ENCODE results near the gene ZFC3H1.

The ZFC3H1 gene

DNA sequence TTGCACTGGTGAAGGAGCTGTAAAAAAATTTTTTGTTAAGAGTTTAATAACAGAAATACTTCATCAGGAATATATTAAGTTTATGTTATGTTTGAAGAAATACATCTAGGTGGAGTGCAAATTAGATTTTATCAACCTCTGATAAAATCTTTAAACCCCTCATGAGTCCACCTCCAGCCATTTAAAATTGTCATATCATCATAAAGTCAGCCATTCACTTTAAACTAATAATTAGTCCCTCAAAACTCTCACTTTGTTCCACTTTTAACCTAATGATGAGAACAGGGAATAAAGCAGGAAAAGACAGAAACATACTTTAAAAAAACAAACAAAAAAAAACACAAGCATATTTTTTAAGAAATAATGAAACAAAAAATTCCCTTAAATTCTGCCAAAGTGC, 25.1 kb downstream of the ZFC3H1 start:
- DNase-seq (ENCODE audit: low read depth in 2 of 2): no peak

GRCh38 chr12:71636704-71637115, 26.9 kb downstream of the ZFC3H1 start:
- DNase-seq (ENCODE audit: low read depth in 2 of 2): peak; percentile 9 to 19

GRCh38 chr12:71627438-71628002, 36.1 kb downstream of the ZFC3H1 start:
- no peak for DNase-seq (ENCODE audit: low read depth in 2 of 2)

GRCh38 chr12:71626768-71627167, 36.9 kb downstream of the ZFC3H1 start:
- peak; percentile 3 to 6 for DNase-seq (ENCODE audit: low read depth in 2 of 2)

DNA sequence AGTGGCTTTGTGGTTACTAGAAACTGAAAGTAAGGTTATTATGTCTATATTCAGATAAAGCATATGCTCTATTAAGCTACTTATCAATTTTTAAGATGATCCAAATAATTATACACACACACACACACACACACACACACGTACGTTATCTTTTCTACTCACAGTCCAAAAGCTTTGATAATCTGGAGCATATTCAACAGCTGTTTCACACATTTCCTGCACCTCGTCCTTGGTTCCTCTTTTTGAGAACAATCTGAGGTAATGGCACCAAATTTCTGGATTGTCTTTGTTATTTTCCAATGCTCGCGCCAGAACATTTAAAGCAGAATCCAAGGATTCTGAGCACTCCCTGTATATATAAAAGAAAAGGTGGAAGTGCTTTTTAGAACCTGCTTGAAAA, 37.5 kb downstream of the ZFC3H1 start:
- DNase-seq (ENCODE audit: low read depth in 2 of 2): no peak

DNA sequence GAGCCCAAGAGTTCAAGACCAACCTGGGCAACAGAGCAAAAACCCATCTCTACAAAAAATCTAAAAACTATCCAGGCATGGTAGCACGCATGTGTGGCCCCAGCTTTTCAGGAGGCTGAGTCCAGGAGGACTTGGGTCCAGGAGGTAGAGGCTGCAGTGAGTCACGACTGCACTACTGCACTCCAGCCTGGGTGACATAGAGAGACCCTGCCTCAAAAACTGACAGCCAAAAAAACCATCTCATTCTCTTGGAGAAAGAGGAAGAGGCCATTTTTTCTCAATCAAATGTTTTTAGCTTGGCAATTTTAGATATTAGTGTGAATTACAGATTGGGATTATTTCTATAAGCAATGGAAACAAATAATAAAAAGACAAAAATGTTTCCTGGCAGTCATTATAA, 38.2 kb downstream of the ZFC3H1 start:
- DNase-seq (ENCODE audit: low read depth in 2 of 2): no peak

DNA sequence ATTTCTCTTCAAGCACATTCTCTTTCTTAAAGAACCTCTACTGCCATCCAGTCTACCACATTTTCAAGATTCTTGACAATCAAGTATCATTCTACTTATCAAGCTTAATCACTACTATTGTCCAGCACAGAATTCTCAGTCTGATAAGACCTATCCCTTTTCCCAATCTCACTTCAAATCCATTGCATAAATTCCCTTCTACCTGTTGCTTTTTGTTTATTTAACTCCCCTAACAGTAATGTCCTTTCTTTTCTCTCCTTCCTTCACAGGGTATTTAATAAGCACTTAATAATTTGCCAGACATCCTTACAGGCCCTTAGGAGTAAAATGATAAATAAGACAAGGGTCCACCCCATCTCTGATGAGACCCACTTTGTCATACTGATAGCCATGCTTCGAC, 41.7 kb downstream of the ZFC3H1 start:
- no peak for DNase-seq (ENCODE audit: low read depth in 2 of 2)

DNA sequence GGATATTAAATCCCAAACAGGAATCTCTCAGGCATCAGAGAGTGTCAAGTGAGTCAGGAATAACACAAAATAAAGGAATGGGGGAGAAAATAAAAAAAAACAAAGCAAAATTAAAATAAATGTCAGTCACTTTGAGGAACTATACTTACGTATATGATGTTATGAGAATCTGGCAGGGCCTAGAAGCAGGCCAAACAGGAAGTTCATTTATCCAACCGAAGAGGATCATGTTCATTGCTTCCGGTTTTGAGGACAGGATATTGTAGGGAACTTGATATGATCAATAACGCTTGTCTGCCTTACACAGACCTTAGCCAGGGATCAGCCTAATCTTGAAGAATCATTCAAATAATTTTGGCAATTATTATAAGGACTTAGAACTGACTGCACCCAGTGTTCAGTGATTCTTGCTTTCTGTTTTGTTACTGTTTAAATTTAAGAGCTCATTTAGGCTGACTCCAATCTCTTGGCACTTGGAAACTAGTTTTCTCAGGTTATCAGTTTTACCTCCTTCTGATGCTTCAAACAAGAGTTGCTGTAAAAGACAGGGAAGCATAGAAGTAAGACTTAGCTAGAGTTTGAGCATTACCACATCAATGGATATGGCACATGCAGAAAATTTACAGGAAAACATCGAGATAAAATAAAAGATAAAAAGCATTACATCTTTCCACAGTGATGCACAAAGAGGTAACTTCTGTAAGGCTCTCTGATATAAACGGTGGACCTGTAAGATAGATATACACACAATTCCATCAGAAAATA, 53.4 kb downstream of the ZFC3H1 start:
- no peak for DNase-seq (ENCODE audit: low read depth in 2 of 2)

DNA sequence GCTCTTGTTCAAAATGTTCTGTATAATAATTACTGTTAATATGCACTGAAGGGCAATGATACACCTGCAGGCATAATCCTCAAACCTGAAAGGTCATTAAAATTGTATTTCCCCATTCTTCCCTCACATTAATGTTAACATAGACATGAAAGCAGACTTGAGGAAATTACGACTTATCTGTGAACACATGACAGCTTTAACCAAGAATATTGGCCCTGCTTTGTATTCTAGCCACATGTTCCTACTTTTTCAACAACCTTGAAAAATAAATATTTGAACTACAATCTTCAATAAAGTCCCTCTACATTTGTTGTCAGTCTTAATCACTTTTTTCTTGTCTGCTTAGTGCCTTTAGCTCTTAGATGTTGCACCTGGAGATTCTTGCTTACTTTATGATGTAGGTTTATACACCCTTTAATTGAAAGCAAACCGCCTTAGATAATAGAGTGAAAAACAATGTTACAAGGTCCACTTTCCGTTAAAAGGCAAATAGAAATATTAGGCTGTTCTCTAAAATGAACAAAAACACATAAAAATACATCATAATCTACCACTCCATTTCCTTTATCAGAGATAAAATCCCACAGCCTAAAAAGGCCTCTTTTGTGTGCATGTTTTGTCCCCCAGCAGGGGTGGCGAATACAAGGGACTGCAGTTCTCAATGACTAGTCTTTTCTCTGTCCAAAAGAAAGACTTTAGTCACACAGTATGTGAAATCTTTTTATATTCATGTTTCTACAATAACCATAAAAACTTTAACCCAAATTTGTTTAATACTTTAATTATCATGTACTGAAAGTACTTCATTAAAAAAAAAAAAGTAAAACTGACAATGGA, 55.9 kb downstream of the ZFC3H1 start:
- no peak for DNase-seq (ENCODE audit: low read depth in 2 of 2)

DNA sequence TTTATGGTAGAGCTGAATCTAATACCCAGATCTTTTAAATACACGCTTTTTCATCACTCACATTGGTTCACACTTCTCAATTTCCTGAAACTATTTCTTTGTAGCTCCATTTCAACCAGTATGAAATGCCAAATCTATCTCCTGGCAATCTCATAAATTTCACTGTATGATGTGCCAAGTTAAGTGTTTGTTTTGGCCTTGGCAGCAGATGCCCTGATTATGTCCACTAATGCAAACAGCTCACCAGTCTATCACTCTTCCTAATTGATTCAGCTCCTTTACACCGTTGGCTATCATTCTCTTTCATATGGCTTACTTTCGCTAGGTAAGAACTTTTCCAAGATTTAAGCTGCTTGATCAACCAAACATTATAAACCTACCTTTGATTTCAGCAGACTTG, 58.6 kb downstream of the ZFC3H1 start:
- DNase-seq (ENCODE audit: low read depth in 2 of 2): no peak

DNA sequence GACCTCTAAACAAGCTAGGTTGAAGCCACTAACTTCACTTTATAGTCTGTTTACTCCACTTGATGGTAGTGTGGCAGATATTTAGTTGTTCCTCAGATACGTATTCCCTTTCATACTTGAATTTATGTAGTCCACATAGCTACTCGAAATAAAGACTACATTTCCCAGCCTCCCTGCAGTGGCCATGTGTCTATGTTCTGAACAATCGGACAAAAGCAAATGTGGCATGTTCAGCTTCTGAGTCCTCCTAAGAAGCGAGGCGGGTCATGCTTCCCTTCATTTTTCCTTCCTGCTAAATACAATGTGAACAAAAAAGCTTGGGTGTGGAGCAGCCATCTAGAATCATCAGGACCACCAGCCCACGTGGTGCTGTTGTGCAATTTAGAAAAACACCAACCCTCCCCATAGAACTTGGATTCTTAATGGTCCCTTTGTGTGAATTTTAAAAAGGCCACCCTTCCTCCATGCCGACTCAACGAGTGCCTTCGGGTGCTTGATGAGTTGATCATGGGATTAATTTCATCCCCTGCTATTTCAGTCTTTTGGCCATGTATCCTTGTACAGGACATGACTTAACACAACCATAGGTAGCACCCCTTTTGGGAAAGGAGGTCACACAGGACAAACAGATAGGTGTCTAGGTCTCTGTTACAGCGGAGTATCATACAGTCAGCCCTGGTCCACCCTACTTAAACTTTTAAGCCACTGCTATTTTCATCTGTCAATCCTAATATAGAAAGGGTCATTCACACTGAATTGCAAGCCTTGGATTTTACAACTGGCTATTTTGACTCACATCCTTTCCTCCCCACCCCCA, 60.7 kb downstream of the ZFC3H1 start:
- no peak for DNase-seq (ENCODE audit: low read depth in 2 of 2)

DNA sequence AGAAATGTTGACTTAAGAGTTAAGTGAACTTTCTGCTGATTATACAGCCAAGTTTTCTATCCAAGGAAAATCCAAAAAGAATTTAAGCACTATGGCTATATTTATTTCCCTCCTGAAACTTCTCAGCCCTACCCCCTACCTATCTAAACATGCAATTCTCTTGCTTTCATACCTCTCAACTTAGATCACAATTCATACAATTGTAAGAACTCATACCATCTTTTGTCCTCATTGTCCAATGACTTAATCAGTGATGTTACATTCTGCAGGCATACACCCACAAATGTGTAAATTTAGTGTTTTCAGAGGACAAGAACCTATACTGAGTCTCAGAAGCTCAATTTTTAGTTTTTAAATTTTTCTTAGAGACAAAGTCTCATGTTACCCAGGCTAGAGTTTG, 62.1 kb downstream of the ZFC3H1 start:
- DNase-seq (ENCODE audit: low read depth in 2 of 2): no peak

GRCh38 chr12:71599210-71599609, 64.4 kb downstream of the ZFC3H1 start:
- DNase-seq (ENCODE audit: low read depth in 2 of 2): no peak

- DNase-seq (ENCODE audit: low read depth in 2 of 2): no peak
Measured at GRCh38 chr12:71594214-71594948, 69.3 kb downstream of the ZFC3H1 start.

DNA sequence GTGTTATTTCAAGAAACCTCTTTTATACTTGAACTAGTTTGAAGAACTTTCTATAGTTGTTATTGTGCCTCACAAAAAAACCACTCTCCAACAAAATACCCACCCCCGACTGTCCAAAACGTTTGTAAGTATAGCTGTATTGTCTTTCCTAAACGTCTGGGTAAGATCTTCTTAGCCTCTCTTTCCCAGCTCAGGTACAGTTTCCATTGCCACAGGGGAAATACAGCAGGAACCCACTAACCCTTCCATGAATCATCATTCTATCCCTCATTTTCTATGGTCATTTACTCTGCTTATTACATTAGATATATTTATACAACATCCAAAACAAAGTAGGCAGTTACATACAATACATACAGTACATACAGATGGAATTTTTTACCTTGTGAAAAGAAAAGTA, 70.8 kb downstream of the ZFC3H1 start:
- DNase-seq (ENCODE audit: low read depth in 2 of 2): no peak

DNA sequence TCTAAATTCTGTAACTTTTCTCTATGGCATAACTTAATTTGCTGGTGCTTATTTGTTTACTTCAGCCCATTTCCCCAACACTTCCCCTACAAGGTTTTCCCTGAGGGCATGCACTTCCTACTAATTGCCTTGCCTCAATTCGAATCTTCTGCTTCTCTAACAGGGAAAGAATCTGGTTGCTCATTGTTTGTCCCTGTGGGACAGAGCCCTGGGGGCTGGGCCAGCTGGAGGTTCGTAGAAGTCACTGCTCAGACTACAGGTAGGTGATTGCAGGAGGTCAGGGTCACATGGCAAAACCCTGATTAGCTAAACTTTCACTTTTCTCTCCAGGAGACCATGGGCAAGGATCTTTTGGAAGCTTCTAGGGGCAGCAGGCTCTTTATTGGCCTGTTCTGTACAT, 72.0 kb downstream of the ZFC3H1 start:
- DNase-seq (ENCODE audit: low read depth in 2 of 2): no peak

- DNase-seq (ENCODE audit: low read depth in 2 of 2): no peak
Measured at GRCh38 chr12:71589478-71589881, 74.2 kb downstream of the ZFC3H1 start.

DNA sequence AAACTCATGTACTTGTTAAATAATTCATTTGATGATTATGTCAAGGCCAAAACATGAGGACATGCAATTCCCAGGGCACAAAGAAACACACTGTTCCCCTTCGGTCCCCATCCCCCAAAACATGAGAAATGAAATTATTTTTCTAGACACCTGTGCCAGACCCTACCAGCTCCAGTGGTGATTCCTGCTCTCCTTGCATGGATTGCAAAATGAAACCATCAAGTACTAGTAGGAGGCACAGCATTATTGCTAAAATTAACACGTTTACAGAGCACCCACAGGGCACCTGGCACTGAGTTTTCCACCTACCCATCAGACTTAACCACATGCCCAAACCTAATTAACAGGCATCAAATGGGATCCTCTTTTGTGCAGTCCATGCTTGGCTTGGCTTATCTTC, 76.6 kb downstream of the ZFC3H1 start:
- DNase-seq (ENCODE audit: low read depth in 2 of 2): no peak

GRCh38 chr12:71585218-71585617, 78.4 kb downstream of the ZFC3H1 start:
- no peak for DNase-seq (ENCODE audit: low read depth in 2 of 2)

- no peak for DNase-seq (ENCODE audit: low read depth in 2 of 2)
Measured at GRCh38 chr12:71584356-71584755, 79.3 kb downstream of the ZFC3H1 start.

DNA sequence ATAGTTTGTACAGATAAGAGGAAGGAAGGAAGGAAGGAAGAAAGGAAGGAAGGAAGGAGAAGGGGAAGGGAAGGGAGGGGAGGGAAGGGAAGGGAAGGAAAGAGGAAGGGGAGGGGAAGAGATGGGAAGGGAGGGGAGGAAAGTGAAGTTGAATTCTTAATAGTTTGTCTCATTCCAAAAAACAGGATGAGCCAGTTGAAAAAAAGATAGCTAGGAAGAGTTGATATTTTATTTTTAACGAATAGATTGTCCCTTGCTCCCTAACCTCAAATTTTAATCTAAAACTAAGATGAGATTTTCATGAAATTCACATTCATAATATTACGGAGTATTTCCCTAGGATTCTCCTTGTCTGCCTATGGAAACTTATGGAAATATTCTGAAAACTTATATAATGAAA, 80.7 kb downstream of the ZFC3H1 start:
- DNase-seq (ENCODE audit: low read depth in 2 of 2): no peak
